Measurements from ENCODE around the gene MAGOH. TPM values are rescaled to one million over a fixed set of nuclear protein-coding genes. Genes with fewer than 3 reads are reported as not detected.

MAGOH gene
- total and polyA plus RNA-seq, 9 of the 15 experiments (the other 6 are each of a cell fraction or from before 2014, with no cell fraction given) = 102 to 342 (median 135) TPM

DNA sequence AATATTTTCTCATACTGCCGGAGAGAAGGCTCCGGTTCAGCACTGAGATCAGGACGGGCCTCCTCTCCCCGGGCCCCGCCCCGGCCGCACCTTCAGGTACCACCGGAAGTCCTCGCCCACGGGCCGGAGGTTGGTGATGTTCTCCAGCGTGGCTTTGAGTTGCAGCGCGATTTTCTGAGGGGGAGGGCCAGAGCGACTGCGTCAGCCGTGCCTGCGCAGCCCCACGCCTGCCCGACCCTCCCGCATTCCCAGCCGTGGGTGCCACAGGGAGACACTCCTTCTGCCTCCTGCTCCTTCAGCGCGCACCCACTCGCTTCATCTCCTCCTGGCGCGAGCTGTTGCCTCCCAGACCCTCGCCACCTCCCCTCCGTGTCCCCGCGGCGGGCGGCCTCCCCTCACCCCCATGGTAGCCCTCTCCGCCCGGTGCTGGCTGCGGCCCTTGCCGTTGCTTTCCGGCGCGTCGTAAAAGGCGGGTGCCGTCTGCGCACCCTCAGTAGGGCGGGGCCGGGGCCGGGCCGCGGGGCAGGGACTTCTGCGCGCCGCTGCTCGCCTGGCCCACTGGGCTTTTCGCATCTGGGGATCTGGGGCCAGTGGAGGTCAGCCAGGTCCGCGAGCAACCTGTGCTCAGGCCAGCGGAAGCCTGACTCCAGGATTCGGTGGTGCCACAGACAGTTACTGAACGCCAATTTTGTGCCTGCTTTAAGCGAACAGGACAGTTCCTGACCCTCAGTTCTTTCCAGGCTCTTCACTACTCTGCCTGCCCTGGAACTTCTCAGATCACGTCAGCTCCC, 18.0 kb downstream of the MAGOH start, which contains the start of gene CZIB (continued):
- 0 out of 2 replicates have a peak, but pooled peaks have one; percentile 63 for TF ChIP-seq ZFPM2 (CRISPR knock-in tag; IDR thresholded peaks at IDR 0.05)
- no peak for TF ChIP-seq ZNF644 (tag; IDR thresholded peaks at IDR 0.05; ENCODE audit: low read depth)
- TF ChIP-seq ZNF140 (CRISPR knock-in tag; IDR thresholded peaks at IDR 0.05) = no peak
- TF ChIP-seq RFX1 (IDR thresholded peaks at IDR 0.05) = no peak
- TF ChIP-seq FOXP4 (CRISPR knock-in tag; IDR thresholded peaks at IDR 0.05; ENCODE audit: borderline replicate concordance) = no peak
- TF ChIP-seq MBD2 (IDR thresholded peaks at IDR 0.05; ENCODE audit: borderline replicate concordance, low read depth) = peak; percentile 91
- TF ChIP-seq ZNF740 (CRISPR knock-in tag; IDR thresholded peaks at IDR 0.05) = peak; percentile 73; the same call in 1 of the 2 replicates
- TF ChIP-seq ZNF740 (tag; IDR thresholded peaks at IDR 0.05) = no peak
- TF ChIP-seq ZKSCAN1 (IDR thresholded peaks at IDR 0.05; ENCODE audit: low read depth, low read length) = peak; percentile 53; the same call in 1 of the 2 replicates
- no peak for TF ChIP-seq NR2C1 (IDR thresholded peaks at IDR 0.05)
- no peak for TF ChIP-seq NR2C1 (tag; IDR thresholded peaks at IDR 0.05)
- TF ChIP-seq HNRNPH1 (optimal IDR thresholded peaks at IDR 0.05; ENCODE audit: low read depth, low read length) = no peak
- no peak for TF ChIP-seq NELFE (IDR thresholded peaks at IDR 0.05; ENCODE audit: insufficient read depth, insufficient read length)
- peak; percentile 95 for TF ChIP-seq FOXP1 (CRISPR knock-in tag; IDR thresholded peaks at IDR 0.05)
- no peak for TF ChIP-seq ZNF311 (CRISPR knock-in tag; IDR thresholded peaks at IDR 0.05)
- TF ChIP-seq ASH1L (IDR thresholded peaks at IDR 0.05; ENCODE audit: borderline replicate concordance, low read depth, partially characterized antibody) = no peak
- TF ChIP-seq ZNF197 (CRISPR knock-in tag; IDR thresholded peaks at IDR 0.05; ENCODE audit: low read depth) = no peak
- TF ChIP-seq DPF2 (IDR thresholded peaks at IDR 0.05) = no peak; the same call in 1 of the 2 replicates
- TF ChIP-seq JUNB (CRISPR knock-in tag; conservative IDR thresholded peaks at IDR 0.05) = no peak
- 0 out of 2 replicates have a peak, but pooled peaks have one; percentile 18 for TF ChIP-seq FOXO4 (CRISPR knock-in tag; IDR thresholded peaks at IDR 0.05)

All from K562 (cell line).